DMS 273 (cell line): ENCODE data around the gene ZKSCAN1.

Experiments used
- DNase-seq: peaks from one replicate; lab custom pipeline; 2025; ENCODE audit not compliant: unreplicated experiment; lab: John Stamatoyannopoulos, UW

ZKSCAN1 gene

GRCh38 chr7:100075418-100075817, 60.0 kb downstream of the ZKSCAN1 start:
- no peak for DNase-seq

- no peak for DNase-seq
Observed at GRCh38 chr7:100077205-100077604, 61.8 kb downstream of the ZKSCAN1 start.

GRCh38 chr7:100079024-100079560, 63.7 kb downstream of the ZKSCAN1 start:
- no peak for DNase-seq

GRCh38 chr7:100080907-100081534, 65.6 kb downstream of the ZKSCAN1 start:
- peak; percentile 68 for DNase-seq

- DNase-seq, result peak; percentile 100
Observed at GRCh38 chr7:100081535-100082102, 66.2 kb downstream of the ZKSCAN1 start, which contains the start of gene ZNF3. TSS of gene ZNF3 (minus strand) at chr7:100081723. CDS start at chr7:100077357, 4,366 bp downstream.

- DNase-seq, result no peak
Observed at GRCh38 chr7:100082978-100083377, 67.6 kb downstream of the ZKSCAN1 start.

- peak; percentile 37 for DNase-seq
Observed at GRCh38 chr7:100085515-100085914, 70.1 kb downstream of the ZKSCAN1 start.

- DNase-seq, result peak; percentile 84
Observed at GRCh38 chr7:100087055-100087750, 71.8 kb downstream of the ZKSCAN1 start.

GRCh38 chr7:100088095-100088620, 72.8 kb downstream of the ZKSCAN1 start:
- no peak for DNase-seq

GRCh38 chr7:100088621-100089457, 73.4 kb downstream of the ZKSCAN1 start, which contains the start of gene COPS6:
TSS of gene COPS6 (plus strand) at chr7:100088969. CDS start at chr7:100088991, 22 bp downstream.
- DNase-seq, result peak; percentile 93

GRCh38 chr7:100089458-100090196, 74.2 kb downstream of the ZKSCAN1 start:
- DNase-seq, result no peak

GRCh38 chr7:100090527-100091410, 75.4 kb downstream of the ZKSCAN1 start:
- peak; percentile 56 for DNase-seq
